ENCODE results near the gene EML4. TPM values are rescaled to one million over a fixed set of nuclear protein-coding genes. Genes with fewer than 3 reads are reported as not detected.

EML4 gene
- total and polyA plus RNA-seq, 2 donors from 2014 or later, result 13.0 to 53.6 TPM

GRCh38 chr2:42288811-42289210, 119.7 kb downstream of the EML4 start:
- Histone ChIP-seq H3K27ac (ENCODE audit: low read depth in 2 of 2, low read length in 2 of 2) (no peak overlapping the region), H3K9ac (ENCODE audit: low read length in 3 of 3) (no peak overlapping the region), H3K27me3 (ENCODE audit: control insufficient read depth, insufficient read depth, low read length) (no peaks in the 10 kb centered on the region), H3K4me3 (ENCODE audit: low read length in 3 of 3) (no peak overlapping the region), H3K9me3 (ENCODE audit: control insufficient read depth in 2 of 3, insufficient read depth in 1 of 3, low read length in 3 of 3) (no peaks in the 10 kb centered on the region), H3K36me3 (ENCODE audit: control insufficient read depth in 2 of 3, insufficient read depth in 3 of 3, low read length in 3 of 3) (peaks cover 1 to 5% (median 5%) of the 10 kb centered on the region in 3 donors), H3K4me1 (ENCODE audit: control insufficient read depth in 2 of 3, insufficient read depth in 2 of 3, low read depth in 1 of 3, low read length in 3 of 3) (no peaks in the 10 kb centered on the region)
- no peak for TF ChIP-seq CTCF (IDR thresholded peaks at IDR 0.05; ENCODE audit: borderline replicate concordance, extremely low read depth, insufficient read depth)
- FAIRE-seq, result no peak
- no peak for DNase-seq
- intact Hi-C loops (cut with DNase I), result no loop called here

GRCh38 chr2:42289222-42289621, 120.1 kb downstream of the EML4 start:
- Histone ChIP-seq H3K4me3 (ENCODE audit: low read length in 3 of 3) (no peak overlapping the region), H3K36me3 (ENCODE audit: control insufficient read depth in 2 of 3, insufficient read depth in 3 of 3, low read length in 3 of 3) (peaks cover 0 to 5% (median 5%) of the 10 kb centered on the region in 3 donors), H3K27ac (ENCODE audit: low read depth in 2 of 2, low read length in 2 of 2) (no peak overlapping the region), H3K9me3 (ENCODE audit: control insufficient read depth in 2 of 3, insufficient read depth in 1 of 3, low read length in 3 of 3) (no peaks in the 10 kb centered on the region), H3K27me3 (ENCODE audit: control insufficient read depth, insufficient read depth, low read length) (no peaks in the 10 kb centered on the region), H3K9ac (ENCODE audit: low read length in 3 of 3) (no peak overlapping the region), H3K4me1 (ENCODE audit: control insufficient read depth in 2 of 3, insufficient read depth in 2 of 3, low read depth in 1 of 3, low read length in 3 of 3) (no peaks in the 10 kb centered on the region)
- no peak for DNase-seq
- no peak for FAIRE-seq
- TF ChIP-seq CTCF (IDR thresholded peaks at IDR 0.05; ENCODE audit: borderline replicate concordance, extremely low read depth, insufficient read depth), result no peak
- intact Hi-C loops (cut with DNase I), result no loop called here

GRCh38 chr2:42290005-42290404, 120.9 kb downstream of the EML4 start:
- Histone ChIP-seq H3K36me3 (ENCODE audit: control insufficient read depth in 2 of 3, insufficient read depth in 3 of 3, low read length in 3 of 3) (peaks cover 0 to 9% (median 5%) of the 10 kb centered on the region in 3 donors), H3K27me3 (ENCODE audit: control insufficient read depth, insufficient read depth, low read length) (no peaks in the 10 kb centered on the region), H3K9ac (ENCODE audit: low read length in 3 of 3) (no peak overlapping the region), H3K4me1 (ENCODE audit: control insufficient read depth in 2 of 3, insufficient read depth in 2 of 3, low read depth in 1 of 3, low read length in 3 of 3) (no peaks in the 10 kb centered on the region), H3K4me3 (ENCODE audit: low read length in 3 of 3) (no peak overlapping the region), H3K27ac (ENCODE audit: low read depth in 2 of 2, low read length in 2 of 2) (no peak overlapping the region), H3K9me3 (ENCODE audit: control insufficient read depth in 2 of 3, insufficient read depth in 1 of 3, low read length in 3 of 3) (no peaks in the 10 kb centered on the region)
- intact Hi-C loops (cut with DNase I), result no loop called here
- FAIRE-seq, result no peak
- DNase-seq, result no peak
- TF ChIP-seq CTCF (IDR thresholded peaks at IDR 0.05; ENCODE audit: borderline replicate concordance, extremely low read depth, insufficient read depth), result no peak

GRCh38 chr2:42293019-42293418, 123.9 kb downstream of the EML4 start:
- Histone ChIP-seq H3K9me3 (ENCODE audit: control insufficient read depth in 2 of 3, insufficient read depth in 1 of 3, low read length in 3 of 3) (no peaks in the 10 kb centered on the region), H3K4me3 (ENCODE audit: low read length in 3 of 3) (no peak overlapping the region), H3K36me3 (ENCODE audit: control insufficient read depth in 2 of 3, insufficient read depth in 3 of 3, low read length in 3 of 3) (peaks cover 3 to 16% (median 10%) of the 10 kb centered on the region in 3 donors), H3K9ac (ENCODE audit: low read length in 3 of 3) (no peak overlapping the region), H3K27me3 (ENCODE audit: control insufficient read depth, insufficient read depth, low read length) (no peaks in the 10 kb centered on the region), H3K4me1 (ENCODE audit: control insufficient read depth in 2 of 3, insufficient read depth in 2 of 3, low read depth in 1 of 3, low read length in 3 of 3) (peaks cover 0 to 9% (median 0%) of the 10 kb centered on the region in 3 donors), H3K27ac (ENCODE audit: low read depth in 2 of 2, low read length in 2 of 2) (no peak overlapping the region)
- peak in 1 of 5 donors; percentile 25 for DNase-seq
- FAIRE-seq, result no peak
- no peak for TF ChIP-seq CTCF (IDR thresholded peaks at IDR 0.05; ENCODE audit: borderline replicate concordance, extremely low read depth, insufficient read depth)
- intact Hi-C loops (cut with DNase I), result no loop called here
